Gastroesophageal sphincter (tissue), 4 donors: Measurements from ENCODE around the gene BRS3. TPM values are rescaled to one million over a fixed set of nuclear protein-coding genes. Genes with fewer than 3 reads are reported as not detected.

Source experiments
- ATAC-seq: fragments of 150-250 bp; one replicate; pipeline ENCODE4 v1.9.1; 2016; ENCODE audit warnings: mild to moderate bottlenecking, moderate library complexity
- H3K27ac ChIP-seq, 4 donors: fragments of 200-600 bp; sonication (generic) in 3 of 4; 1 replicate in 3 of 4; 2 replicates in 1 of 4; pipeline ENCODE4 v1.5.1; 2016 to 2019
- H3K27me3 ChIP-seq: fragments of 200-600 bp; sonication (generic); one replicate; pipeline ENCODE4 v1.5.1; 2019
- H3K36me3 ChIP-seq, 2 donors: fragments of 200-600 bp; sonication (generic); one replicate each; pipeline ENCODE4 v1.5.1; 2019; ENCODE audit warnings: control low read depth in 1 of 2
- H3K4me1 ChIP-seq, 3 donors: fragments of 200-600 bp; sonication (generic); 1 replicate in 2 of 3; 2 replicates in 1 of 3; pipeline ENCODE4 v1.5.1; 2016 to 2019; ENCODE audit warnings: control low read depth in 2 of 3
- H3K4me3 ChIP-seq, 2 donors: fragments of 200-600 bp; sonication (generic); one replicate each; pipeline ENCODE4 v1.5.1; 2019; ENCODE audit warnings: mild to moderate bottlenecking in 1 of 2, moderate library complexity in 1 of 2
- H3K9me3 ChIP-seq, 3 donors: fragments of 200-600 bp; sonication (generic); one replicate each; pipeline ENCODE4 v1.5.1; 2017 to 2019; ENCODE audit warnings: control low read depth in 2 of 3
- EP300 ChIP-seq: sonication (generic); formaldehyde crosslinking; IDR thresholded peaks from one replicate; pipeline ENCODE4 v1.6.1; 2017; ENCODE audit warnings: antibody characterized with exemption, mild to moderate bottlenecking
- POLR2A ChIP-seq, 2 donors: fragments of 450-650 bp; IDR thresholded peaks; one replicate each; pipeline ENCODE4 v1.6.1; 2017; ENCODE audit warnings: antibody characterized with exemption in 2 of 2, mild to moderate bottlenecking in 2 of 2, moderate library complexity in 1 of 2
- POLR2AphosphoS5 ChIP-seq: sonication (generic); formaldehyde crosslinking; IDR thresholded peaks from one replicate; pipeline ENCODE4 v1.6.1; 2017; ENCODE audit warnings: antibody characterized with exemption
- WGBS, 2 donors: methylation state at CpG; one replicate each; pipeline ENCODE4 v1.1.5; 2018; ENCODE audit warnings: low coverage in 1 of 2; 5-methylcytosine and 5-hydroxymethylcytosine counted together
- total RNA-seq, 4 donors: library from RNA; depleted of rRNA; stranded (reverse); fragments of >200 nt; gene quantifications; one replicate each; pipeline ENCODE4 v1.1.0, GENCODE V29; 2016
- TF ChIP-seq, protein P1 (sequence below), 4 experiments: fragments of 200-600 bp in 2 of 4; fragments of 450-650 bp in 2 of 4; sonication (generic) in 1 of 4; IDR thresholded peaks; one replicate each; pipeline ENCODE4 v1.5.1; 2017 to 2019; ENCODE audit warnings: antibody characterized with exemption in 4 of 4, mild to moderate bottlenecking in 2 of 4, moderate library complexity in 2 of 4

Gene BRS3
- total RNA-seq, 4 donors from 2014 or later: not detected

DNA sequence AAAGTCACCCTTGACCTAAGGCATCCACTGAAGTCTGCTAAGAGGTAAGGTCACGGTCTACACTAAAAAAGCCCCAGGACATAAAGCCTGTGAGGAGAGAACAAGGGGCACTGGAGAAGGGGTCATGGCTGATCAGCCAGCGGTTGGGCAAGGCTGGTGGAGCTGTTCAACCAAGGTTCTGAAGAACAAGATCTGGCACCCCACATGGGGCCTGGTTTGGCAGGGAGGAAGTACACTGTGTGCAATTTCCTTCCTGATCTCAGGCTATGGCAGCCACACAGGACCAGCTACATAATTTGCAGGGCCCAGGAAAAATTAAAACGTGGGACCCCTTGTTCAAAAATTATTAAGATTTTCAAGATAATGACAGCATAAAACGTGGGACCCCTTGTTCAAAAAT, 14.1 kb upstream of the BRS3 start:
- TF ChIP-seq POLR2AphosphoS5: no peak
- no peak for TF ChIP-seq POLR2A (IDR thresholded peaks at IDR 0.05)
- Histone ChIP-seq H3K9me3 (no peaks in the 10 kb centered on the region), H3K27ac (no peak overlapping the region), H3K36me3 (no peaks in the 10 kb centered on the region), H3K4me3 (no peak overlapping the region), H3K4me1 (no peaks in the 10 kb centered on the region), H3K27me3 (no peaks in the 10 kb centered on the region)
- WGBS, 2 donors: 62% methylated on average over 4 of the region's 4 CpGs; no CpG with 5 or more reads in 1 of the 2 donors
- no peak for ATAC-seq

DNA sequence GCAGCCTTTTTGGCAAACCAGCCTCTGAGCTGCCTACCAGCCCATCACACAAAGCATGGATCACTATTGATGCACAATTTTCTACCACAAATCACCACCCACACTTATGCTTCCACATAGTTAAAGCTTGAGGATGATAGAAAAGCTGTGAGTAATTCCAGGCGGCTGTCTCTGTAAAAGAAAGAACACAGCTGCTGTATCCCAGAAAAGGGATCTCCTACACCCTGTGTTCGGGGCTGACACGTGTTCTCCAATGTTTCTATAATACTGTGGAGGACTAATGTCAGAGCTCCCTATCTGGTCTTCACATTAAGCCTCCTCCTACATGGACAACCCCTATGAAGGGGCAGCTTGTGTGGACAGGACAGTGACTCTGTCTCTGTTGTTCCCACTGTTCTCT, 12.5 kb upstream of the BRS3 start:
- no peaks in the 10 kb centered on the region for H3K4me1 ChIP-seq
- TF ChIP-seq, protein P1, sequence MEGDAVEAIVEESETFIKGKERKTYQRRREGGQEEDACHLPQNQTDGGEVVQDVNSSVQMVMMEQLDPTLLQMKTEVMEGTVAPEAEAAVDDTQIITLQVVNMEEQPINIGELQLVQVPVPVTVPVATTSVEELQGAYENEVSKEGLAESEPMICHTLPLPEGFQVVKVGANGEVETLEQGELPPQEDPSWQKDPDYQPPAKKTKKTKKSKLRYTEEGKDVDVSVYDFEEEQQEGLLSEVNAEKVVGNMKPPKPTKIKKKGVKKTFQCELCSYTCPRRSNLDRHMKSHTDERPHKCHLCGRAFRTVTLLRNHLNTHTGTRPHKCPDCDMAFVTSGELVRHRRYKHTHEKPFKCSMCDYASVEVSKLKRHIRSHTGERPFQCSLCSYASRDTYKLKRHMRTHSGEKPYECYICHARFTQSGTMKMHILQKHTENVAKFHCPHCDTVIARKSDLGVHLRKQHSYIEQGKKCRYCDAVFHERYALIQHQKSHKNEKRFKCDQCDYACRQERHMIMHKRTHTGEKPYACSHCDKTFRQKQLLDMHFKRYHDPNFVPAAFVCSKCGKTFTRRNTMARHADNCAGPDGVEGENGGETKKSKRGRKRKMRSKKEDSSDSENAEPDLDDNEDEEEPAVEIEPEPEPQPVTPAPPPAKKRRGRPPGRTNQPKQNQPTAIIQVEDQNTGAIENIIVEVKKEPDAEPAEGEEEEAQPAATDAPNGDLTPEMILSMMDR (IDR thresholded peaks at IDR 0.05): no peak
- TF ChIP-seq EP300 (no peak), POLR2AphosphoS5 (no peak)
- H3K9me3 ChIP-seq: no peaks in the 10 kb centered on the region
- 14 to 62% methylated on average over 2 to 3 of the region's 3 CpGs for WGBS, 2 donors
- no peaks in the 10 kb centered on the region for H3K36me3 ChIP-seq
- H3K4me3 ChIP-seq: no peak overlapping the region
- no peak for ATAC-seq
- no peaks in the 10 kb centered on the region for H3K27me3 ChIP-seq
- no peak overlapping the region for H3K27ac ChIP-seq

DNA sequence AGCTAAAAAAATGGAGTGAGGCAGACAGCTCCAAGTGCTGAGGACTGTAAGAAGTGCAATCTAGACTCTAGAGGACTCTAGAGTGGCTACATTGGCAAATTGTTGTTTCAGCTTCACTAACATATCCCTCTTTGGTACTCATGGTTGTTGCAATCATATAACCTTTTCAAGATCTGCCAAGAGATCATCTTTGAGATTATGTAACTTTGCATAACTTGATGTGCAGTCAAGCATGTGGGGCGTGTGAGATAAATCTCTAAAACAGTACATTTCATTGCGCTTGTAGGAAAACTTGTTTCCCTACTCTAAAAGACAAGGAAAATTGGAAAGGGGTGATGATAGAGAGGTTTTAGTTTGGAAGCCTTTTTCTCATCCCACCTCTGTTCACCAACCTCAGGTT, 11.2 kb upstream of the BRS3 start:
- no peak overlapping the region for H3K4me3 ChIP-seq
- WGBS, 2 donors: 80% methylated on average over 1 of the region's 2 CpGs; no CpG with 5 or more reads in 1 of the 2 donors
- H3K27ac ChIP-seq: no peak overlapping the region
- no peaks in the 10 kb centered on the region for H3K9me3 ChIP-seq
- no peak for ATAC-seq
- no peaks in the 10 kb centered on the region for H3K27me3 ChIP-seq
- H3K36me3 ChIP-seq: no peaks in the 10 kb centered on the region
- TF ChIP-seq POLR2AphosphoS5 (no peak), EP300 (no peak), POLR2A (IDR thresholded peaks at IDR 0.05) (no peak)
- TF ChIP-seq, protein P1 (IDR thresholded peaks at IDR 0.05): no peak
- no peaks in the 10 kb centered on the region for H3K4me1 ChIP-seq

DNA sequence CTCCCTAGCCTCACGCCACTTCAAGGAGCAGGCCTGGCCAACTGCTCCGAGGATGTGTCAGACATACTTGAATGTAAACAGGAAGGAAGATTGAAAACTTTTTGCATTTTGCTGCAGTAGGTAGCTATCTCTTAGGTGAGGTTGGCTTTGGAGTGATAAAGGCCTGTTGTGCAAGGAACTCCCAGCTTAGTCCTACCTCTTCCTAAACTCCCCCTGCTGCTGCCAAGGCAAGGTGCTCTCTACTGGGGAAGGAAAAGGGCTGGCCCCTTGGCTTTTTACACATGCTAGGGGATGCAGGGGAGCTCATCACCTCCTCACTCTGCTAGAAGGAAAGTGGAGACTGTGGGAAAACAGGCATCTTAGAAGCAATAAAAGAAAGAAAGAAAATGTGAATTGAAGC, 10.7 kb upstream of the BRS3 start:
- 20% methylated on average over 1 of the region's 2 CpGs; no CpG with 5 or more reads in 1 of the 2 donors for WGBS, 2 donors
- ATAC-seq: no peak
- Histone ChIP-seq H3K4me3 (no peak overlapping the region), H3K4me1 (no peaks in the 10 kb centered on the region), H3K36me3 (no peaks in the 10 kb centered on the region), H3K27me3 (no peaks in the 10 kb centered on the region), H3K27ac (no peak overlapping the region), H3K9me3 (no peaks in the 10 kb centered on the region)
- TF ChIP-seq POLR2A (IDR thresholded peaks at IDR 0.05) (no peak), EP300 (no peak), POLR2AphosphoS5 (no peak)
- TF ChIP-seq, protein P1 (IDR thresholded peaks at IDR 0.05): no peak

DNA sequence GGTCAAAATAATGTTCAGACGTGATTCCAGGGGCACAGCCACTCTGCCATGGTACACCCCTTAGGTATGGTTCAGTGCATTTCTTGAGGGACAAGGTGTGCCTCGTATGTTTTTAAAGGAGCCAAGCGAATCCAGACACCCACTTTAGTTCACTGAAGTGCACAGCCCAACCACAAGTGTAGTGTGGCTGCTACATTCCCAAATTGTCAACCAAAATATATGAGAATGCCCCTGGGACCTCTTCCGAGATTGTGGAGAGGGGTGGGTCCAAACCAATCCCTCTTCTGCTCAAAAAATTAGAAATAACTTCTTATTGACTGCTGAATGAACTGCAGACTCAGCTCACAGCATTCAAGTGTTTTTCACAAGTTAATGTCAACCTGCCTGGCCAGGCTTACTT, 7.4 kb upstream of the BRS3 start:
- WGBS, 2 donors: 20 to 80% methylated on average over 1 to 4 of the region's 4 CpGs
- TF ChIP-seq, protein P1 (IDR thresholded peaks at IDR 0.05): no peak
- TF ChIP-seq POLR2AphosphoS5 (no peak), POLR2A (IDR thresholded peaks at IDR 0.05) (no peak), EP300 (no peak)
- ATAC-seq: no peak
- no peaks in the 10 kb centered on the region for H3K36me3 ChIP-seq
- H3K9me3 ChIP-seq: no peaks in the 10 kb centered on the region
- no peak overlapping the region for H3K27ac ChIP-seq
- no peak overlapping the region for H3K4me3 ChIP-seq
- peaks cover 3% of the 10 kb centered on the region for H3K27me3 ChIP-seq
- no peaks in the 10 kb centered on the region for H3K4me1 ChIP-seq
